Mesothelial cell of epicardium (in vitro differentiated cells): ENCODE measurements around the gene WDR81. TPM values are rescaled to one million over a fixed set of nuclear protein-coding genes. Genes with fewer than 3 reads are reported as not detected.

Source experiments
- DNase-seq, 2 experiments: peaks; one replicate each; pipeline ENCODE4 v3.0.0; 2021; ENCODE audit warnings: low spot score in 2 of 2; ENCODE audit not compliant: unreplicated experiment in 2 of 2
- H3K27ac Mint-ChIP-seq: 2 replicates; pipeline ENCODE4 v1.8.0; 2021; ENCODE audit warnings: mixed read lengths
- H3K27me3 Mint-ChIP-seq: 2 replicates; pipeline ENCODE4 v1.8.0; 2021; ENCODE audit warnings: low read depth, mixed read lengths
- H3K36me3 Mint-ChIP-seq: 2 replicates; pipeline ENCODE4 v1.8.0; 2021; ENCODE audit warnings: mixed read lengths
- H3K4me1 Mint-ChIP-seq: 2 replicates; pipeline ENCODE4 v1.8.0; 2021; ENCODE audit warnings: mixed read lengths
- H3K4me3 Mint-ChIP-seq: 2 replicates; pipeline ENCODE4 v1.8.0; 2021; ENCODE audit warnings: mild to moderate bottlenecking, moderate library complexity, mixed read lengths
- H3K9me3 Mint-ChIP-seq: 2 replicates; pipeline ENCODE4 v1.8.0; 2021; ENCODE audit warnings: mixed read lengths
- total RNA-seq: library from RNA; stranded (reverse); gene quantifications from 3 replicates; pipeline ENCODE4 v1.2.1, GENCODE V29; 2021
- TF ChIP-seq, protein P1 (sequence below): fragments of 200-600 bp; sonication (generic); IDR thresholded peaks from one replicate; pipeline ENCODE4 v1.5.0; 2021; ENCODE audit warnings: antibody characterized with exemption; ENCODE audit not compliant: unreplicated experiment

Gene WDR81
- total RNA-seq, 1 donor from 2014 or later = 20.6 TPM

DNA sequence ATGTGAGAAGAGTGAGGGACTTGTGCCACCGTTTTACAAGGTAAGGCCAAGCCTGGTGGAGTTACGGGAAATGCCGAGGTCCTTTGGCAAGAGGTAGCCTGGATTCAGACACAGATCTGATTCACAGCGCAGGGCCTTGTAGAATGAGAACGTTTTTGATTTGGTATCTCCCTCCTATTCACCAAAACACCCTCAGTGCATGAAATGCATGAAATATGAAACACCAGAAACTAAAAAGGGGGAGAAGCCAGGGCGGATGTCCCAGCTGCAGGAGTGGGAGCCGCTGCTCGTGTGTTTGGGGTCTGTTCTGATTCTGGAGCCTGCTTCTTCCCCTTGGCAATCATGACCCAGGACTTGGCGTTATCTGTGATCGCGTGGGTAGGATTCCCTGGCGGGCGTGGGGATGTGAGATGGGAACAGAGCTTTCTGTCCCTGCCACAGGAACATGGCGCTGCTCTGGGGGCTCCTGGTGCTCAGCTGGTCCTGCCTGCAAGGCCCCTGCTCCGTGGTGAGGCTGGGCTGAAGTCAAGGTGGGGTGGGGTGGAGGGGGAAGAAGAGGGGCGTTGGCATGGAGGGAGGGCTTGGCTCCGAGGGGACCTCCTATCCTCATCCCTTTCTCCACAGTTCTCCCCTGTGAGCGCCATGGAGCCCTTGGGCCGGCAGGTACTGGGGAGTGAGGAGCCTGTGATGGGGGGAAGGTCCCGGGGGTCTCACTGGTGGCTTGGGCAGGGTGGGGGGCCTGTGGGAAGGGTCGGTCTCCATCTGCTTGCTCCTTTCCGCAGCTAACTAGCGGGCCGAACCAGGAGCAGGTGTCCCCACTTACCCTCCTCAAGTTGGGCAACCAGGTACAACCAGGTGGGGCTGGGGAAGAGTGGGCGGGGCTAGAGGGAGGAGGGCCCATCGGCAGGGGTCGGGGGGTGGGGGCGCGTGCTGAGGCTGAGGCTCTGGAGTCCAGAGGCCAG, 20.3 kb downstream of the WDR81 start:
- Mint-ChIP-seq H3K27ac (no peak overlapping the region), H3K27me3 (no peaks in the 10 kb centered on the region), H3K36me3 (no peaks in the 10 kb centered on the region), H3K9me3 (no peaks in the 10 kb centered on the region), H3K4me3 (no peak overlapping the region), H3K4me1 (peaks cover 5% of the 10 kb centered on the region)
- no peak for DNase-seq
- TF ChIP-seq, protein P1, sequence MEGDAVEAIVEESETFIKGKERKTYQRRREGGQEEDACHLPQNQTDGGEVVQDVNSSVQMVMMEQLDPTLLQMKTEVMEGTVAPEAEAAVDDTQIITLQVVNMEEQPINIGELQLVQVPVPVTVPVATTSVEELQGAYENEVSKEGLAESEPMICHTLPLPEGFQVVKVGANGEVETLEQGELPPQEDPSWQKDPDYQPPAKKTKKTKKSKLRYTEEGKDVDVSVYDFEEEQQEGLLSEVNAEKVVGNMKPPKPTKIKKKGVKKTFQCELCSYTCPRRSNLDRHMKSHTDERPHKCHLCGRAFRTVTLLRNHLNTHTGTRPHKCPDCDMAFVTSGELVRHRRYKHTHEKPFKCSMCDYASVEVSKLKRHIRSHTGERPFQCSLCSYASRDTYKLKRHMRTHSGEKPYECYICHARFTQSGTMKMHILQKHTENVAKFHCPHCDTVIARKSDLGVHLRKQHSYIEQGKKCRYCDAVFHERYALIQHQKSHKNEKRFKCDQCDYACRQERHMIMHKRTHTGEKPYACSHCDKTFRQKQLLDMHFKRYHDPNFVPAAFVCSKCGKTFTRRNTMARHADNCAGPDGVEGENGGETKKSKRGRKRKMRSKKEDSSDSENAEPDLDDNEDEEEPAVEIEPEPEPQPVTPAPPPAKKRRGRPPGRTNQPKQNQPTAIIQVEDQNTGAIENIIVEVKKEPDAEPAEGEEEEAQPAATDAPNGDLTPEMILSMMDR = no peak

DNA sequence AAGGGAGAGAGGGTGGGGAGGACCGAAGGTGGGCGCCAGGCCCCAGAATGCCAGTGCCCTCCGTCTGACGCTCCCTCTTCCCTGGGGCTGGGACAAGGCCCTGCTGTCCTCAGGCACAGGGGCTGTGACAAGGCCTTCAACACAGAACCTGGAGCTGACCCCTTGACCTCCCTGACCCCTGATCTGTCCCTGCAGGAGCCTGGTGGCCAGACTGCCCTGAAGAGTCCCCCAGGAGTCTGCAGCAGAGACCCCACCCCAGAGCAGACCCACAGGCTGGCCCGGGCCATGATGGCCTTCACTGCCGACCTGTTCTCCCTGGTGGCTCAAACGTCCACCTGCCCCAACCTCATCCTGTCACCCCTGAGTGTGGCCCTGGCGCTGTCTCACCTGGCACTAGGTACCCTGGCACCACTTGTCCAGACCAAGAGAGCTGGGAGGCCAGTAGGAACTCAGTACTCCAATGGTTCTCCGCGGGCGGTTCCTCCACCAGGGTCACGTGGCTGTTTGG, 21.1 kb downstream of the WDR81 start:
- Mint-ChIP-seq H3K27me3 (no peaks in the 10 kb centered on the region), H3K36me3 (no peaks in the 10 kb centered on the region), H3K4me1 (peaks cover 5% of the 10 kb centered on the region), H3K27ac (no peak overlapping the region), H3K4me3 (no peak overlapping the region), H3K9me3 (no peaks in the 10 kb centered on the region)
- TF ChIP-seq, protein P1 = no peak
- DNase-seq = no peak

DNA sequence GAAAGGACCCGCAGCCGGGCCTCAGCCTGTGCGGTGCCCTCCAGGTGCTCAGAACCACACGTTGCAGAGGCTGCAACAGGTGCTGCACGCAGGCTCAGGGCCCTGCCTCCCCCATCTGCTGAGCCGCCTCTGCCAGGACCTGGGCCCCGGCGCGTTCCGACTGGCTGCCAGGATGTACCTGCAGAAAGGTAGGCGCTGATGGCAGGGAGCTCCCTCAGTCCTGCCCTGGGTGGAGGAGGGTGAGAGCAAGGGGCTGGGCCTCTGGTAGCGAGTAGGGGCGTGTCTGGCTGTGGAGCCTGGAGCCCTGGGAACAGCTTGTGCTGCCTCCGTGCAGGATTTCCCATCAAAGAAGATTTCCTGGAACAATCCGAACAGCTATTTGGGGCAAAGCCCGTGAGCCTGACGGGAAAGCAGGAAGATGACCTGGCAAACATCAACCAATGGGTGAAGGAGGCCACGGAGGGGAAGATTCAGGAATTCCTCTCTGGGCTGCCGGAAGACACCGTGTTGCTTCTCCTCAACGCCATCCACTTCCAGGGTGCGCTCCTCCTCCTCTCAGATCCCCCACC, 22.6 kb downstream of the WDR81 start:
- Mint-ChIP-seq H3K4me3 (no peak overlapping the region), H3K27me3 (no peaks in the 10 kb centered on the region), H3K36me3 (no peaks in the 10 kb centered on the region), H3K4me1 (peaks cover 5% of the 10 kb centered on the region), H3K27ac (no peak overlapping the region), H3K9me3 (no peaks in the 10 kb centered on the region)
- DNase-seq = no peak
- TF ChIP-seq, protein P1 = no peak

DNA sequence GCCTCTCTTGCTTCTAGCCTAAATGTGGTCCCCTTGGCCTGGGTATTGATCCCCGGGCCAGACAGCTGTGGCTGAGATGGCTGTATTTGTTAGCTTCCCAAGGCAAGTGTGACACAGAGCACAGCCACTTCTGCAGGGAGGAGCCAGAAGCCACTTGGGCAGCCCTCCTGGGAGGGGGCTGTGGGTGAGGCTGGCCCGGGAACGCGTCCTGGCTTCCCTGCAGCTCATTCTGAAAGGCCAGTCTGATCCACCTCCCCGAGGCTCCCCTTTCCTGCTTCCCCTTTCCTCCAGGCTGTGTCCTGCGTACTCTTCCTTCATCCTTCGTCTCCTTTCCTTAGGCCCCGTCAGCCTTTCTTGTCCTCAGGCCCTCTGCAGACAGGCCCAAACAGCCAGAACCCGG, 26.1 kb downstream of the WDR81 start:
- TF ChIP-seq, protein P1 = no peak
- no peaks in the 10 kb centered on the region for H3K9me3 Mint-ChIP-seq
- no peak overlapping the region for H3K27ac Mint-ChIP-seq
- H3K27me3 Mint-ChIP-seq = no peaks in the 10 kb centered on the region
- no peaks in the 10 kb centered on the region for H3K36me3 Mint-ChIP-seq
- H3K4me1 Mint-ChIP-seq = peaks cover 3% of the 10 kb centered on the region
- H3K4me3 Mint-ChIP-seq = no peak overlapping the region
- DNase-seq = no peak

DNA sequence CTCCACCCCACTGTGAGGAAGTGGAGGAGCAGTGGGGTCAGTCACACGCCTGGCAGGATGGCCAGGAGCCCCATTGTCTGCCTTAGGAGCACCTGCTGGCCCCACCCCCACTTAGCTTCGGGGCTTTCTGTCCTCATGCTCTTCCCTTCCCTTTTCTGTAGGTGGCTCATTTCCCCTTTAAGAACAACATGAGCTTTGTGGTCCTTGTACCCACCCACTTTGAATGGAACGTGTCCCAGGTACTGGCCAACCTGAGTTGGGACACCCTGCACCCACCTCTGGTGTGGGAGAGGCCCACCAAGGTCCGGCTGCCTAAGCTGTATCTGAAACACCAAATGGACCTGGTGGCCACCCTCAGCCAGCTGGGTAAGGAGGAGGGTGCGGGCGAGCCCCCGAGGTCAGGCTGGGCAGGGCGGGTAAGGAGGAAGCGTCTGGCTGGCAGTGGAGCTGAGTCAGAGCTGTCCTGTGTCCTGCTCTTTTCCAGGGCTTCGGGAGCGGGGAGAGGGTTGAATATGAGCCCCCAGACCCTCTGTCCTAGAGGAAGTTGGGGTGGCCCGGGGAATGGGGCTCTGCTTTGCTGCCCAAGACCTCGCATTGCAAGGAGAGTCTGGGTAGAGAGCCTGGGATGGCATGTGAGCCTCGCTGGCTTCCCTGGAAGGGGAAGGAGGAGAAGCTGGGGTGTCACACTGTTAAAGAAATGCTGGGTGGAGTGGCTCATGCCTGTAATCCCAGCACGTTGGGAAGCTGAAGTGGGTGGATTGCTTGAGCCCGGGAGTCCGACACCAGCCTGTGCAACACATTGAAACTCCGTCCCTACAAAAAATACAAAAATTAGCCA, 28.1 kb downstream of the WDR81 start:
- no peak for DNase-seq
- Mint-ChIP-seq H3K27ac (no peak overlapping the region), H3K4me1 (peaks cover 7% of the 10 kb centered on the region), H3K9me3 (no peaks in the 10 kb centered on the region), H3K36me3 (no peaks in the 10 kb centered on the region), H3K27me3 (no peaks in the 10 kb centered on the region), H3K4me3 (no peak overlapping the region)
- TF ChIP-seq, protein P1 = no peak
